GM13977 (cell line): ENCODE results near the gene CRYL1.

Experiments
- DNase-seq: peaks from one replicate; pipeline ENCODE4 v3.0.0; 2012; ENCODE audit warnings: low spot score
- in situ Hi-C: fragments of 300-500 bp; cut with MboI; formaldehyde crosslinking; loops from one replicate; pipeline ENCODE4 v1.12.0; 2022; ENCODE audit warnings: low sequenced_read_pairs, low pct_unique_long_range_greater_than_20kb, mixed read lengths, inconsistent platforms; ENCODE audit not compliant: unreplicated experiment
- TF ChIP-seq, protein P1 (sequence below): IDR thresholded peaks from 2 replicates; pipeline ENCODE4 v1.5.1; 2012; ENCODE audit warnings: mild to moderate bottlenecking, control low read depth; ENCODE audit not compliant: insufficient read depth; ENCODE audit errors: extremely low read depth, missing control alignments

The CRYL1 gene

DNA sequence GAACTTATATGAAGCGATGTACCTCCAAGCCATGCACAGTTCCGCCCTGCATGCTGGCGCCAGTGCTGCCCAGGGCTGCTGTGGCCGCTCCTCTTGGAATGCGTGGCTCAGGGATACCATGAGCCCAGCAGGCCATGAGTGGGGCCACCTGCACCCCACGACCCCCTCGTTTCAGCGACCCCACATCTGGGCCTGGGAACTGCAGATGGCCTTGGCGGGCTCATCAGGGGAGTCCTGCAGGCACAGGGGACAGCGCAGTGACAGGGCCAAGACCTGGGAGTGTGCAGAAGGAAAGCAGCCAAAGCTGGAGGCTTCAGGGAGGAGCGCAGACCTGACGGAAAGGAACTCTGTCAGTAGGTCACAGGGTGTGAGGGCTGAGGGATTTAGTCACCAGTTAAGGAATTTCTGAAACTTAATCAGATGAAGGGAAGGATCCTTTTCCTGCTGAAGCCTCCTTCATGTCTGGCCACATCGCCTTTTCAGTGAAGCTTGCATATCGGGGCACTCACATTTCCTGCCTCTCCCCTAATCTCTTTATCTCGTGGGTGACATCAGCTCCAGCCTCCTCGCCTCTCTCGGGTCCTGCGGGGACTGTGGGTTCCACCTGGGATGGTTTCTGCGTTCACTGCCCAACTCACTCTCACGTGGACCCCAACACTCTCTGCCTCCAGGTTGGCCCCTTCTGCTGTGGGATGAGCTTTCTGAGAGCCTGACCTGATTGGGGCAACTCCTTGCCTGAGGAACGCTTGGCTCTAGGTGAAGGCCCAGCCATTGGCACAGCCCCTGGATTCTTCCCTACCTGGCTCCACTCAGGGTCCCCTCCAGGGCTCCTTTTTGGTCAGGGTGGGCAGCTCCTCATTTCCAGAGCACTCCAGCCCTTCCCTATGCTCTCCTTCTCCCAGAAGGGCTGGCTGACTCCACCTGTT lies 123.5 kb downstream of the CRYL1 start:
- in situ Hi-C loops: no loop called here
- TF ChIP-seq, protein P1, sequence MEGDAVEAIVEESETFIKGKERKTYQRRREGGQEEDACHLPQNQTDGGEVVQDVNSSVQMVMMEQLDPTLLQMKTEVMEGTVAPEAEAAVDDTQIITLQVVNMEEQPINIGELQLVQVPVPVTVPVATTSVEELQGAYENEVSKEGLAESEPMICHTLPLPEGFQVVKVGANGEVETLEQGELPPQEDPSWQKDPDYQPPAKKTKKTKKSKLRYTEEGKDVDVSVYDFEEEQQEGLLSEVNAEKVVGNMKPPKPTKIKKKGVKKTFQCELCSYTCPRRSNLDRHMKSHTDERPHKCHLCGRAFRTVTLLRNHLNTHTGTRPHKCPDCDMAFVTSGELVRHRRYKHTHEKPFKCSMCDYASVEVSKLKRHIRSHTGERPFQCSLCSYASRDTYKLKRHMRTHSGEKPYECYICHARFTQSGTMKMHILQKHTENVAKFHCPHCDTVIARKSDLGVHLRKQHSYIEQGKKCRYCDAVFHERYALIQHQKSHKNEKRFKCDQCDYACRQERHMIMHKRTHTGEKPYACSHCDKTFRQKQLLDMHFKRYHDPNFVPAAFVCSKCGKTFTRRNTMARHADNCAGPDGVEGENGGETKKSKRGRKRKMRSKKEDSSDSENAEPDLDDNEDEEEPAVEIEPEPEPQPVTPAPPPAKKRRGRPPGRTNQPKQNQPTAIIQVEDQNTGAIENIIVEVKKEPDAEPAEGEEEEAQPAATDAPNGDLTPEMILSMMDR: no peak
- no peak for DNase-seq

DNA sequence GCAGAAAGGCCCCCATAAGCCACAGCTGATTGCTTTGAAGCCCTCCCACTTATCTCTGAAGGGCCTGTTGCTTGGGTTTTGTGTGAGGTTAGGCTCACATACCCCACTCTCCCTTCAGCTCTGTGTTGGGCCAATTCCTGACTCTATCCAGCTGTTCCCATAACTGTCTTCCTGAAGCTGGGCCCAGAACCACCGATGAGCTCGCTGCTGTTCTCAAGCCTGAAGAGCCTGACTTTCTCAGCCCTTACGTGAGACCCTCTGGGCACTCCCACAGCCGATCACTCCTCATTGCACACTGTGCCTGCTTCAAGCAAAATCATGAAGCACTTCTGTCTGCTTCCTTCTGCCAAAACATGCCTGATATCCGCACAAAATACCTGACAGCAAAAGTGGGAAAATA lies 124.1 kb downstream of the CRYL1 start:
- TF ChIP-seq, protein P1: no peak
- in situ Hi-C loops: no loop called here
- DNase-seq: no peak

DNA sequence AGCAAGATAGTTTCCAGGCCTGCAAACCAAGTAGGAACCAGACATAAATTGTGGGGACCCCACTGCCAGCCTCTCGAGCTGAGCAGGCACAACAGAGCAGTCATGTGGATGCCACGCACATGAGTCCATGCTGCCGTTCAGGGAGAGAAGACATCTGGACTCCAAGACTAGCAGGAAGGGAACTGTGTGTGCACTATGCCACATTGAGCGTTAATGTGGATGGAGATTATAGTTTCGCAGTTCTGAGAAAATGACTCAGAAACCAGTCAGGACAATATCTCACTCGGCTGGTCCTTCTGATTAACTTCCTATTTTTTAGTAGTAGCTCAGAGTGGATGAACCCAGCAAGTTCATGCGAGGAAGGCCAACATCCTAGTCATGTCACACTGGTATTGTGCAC lies 124.9 kb downstream of the CRYL1 start:
- DNase-seq: no peak
- TF ChIP-seq, protein P1: no peak
- in situ Hi-C loops: no loop called here

DNA sequence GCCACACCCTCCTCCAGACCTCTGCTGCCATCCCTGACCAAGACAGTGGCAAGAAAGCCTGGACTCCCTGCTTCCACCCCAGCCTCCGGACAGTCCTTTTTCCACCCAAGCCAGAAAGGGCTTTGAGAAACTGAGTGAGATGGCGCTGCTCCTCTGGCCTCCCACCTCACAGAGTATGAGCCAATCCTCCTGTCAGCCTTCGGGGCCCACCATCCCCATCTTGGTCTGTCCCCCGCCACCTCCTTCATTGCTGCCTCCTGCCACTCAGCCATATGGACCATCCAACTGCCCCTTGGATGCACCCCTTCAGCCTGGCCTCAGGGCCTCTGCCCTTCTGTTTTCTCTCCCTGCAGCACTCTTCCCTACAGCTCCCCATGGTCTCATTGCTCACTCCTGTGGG lies 125.7 kb downstream of the CRYL1 start:
- TF ChIP-seq, protein P1: no peak
- DNase-seq: no peak
- in situ Hi-C loops: no loop called here

DNA sequence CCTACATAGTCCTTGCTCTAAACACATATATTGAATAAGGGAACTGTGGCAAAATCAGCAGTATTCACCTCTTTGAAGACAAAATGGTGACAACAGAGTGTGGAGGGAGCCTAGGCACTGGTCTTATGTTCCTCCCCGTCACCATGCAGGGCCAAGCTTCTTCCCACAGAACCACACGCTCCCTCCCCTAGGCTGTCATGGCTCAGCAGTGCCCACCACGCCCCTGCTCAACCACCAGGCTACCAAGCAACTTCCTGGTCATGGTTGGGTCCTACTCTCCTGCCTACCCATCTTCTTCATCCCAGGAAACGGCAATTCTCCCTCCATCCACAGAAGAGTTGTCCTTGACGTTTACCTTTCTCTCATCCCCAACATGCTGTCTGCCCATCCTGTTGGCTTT lies 126.1 kb downstream of the CRYL1 start:
- TF ChIP-seq, protein P1: no peak
- in situ Hi-C loops: no loop called here
- DNase-seq: no peak

DNA sequence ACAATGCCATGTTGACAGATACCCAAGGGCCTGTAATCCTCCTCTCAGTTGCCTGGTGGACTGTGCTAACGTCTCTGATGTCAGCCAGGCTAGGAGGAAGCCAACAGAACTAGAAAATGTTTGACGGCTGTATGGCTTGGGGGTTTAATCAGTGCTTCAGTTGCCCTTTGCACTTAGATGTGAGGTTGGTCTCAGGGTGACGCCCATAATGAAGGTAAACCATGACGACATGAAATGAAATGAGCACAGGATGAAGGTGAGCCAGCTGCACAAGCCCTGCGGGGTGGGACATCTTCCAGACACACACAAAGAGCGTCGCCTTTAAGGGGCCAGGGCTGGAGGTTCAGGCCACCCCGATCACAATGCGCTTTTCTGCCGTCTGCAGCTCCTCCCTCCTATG lies 127.2 kb downstream of the CRYL1 start:
- no peak for DNase-seq
- TF ChIP-seq, protein P1: no peak
- in situ Hi-C loops: no loop called here
